ENCODE results near the gene GLMN. TPM values are rescaled to one million over a fixed set of nuclear protein-coding genes. Genes with fewer than 3 reads are reported as not detected.

Gene GLMN
- polyA plus RNA-seq, 1 of the 3 experiments (the other 2 are of a cell fraction): 2.3 TPM

- no peak for TF ChIP-seq GATA2 (CRISPR knock-in tag; IDR thresholded peaks at IDR 0.05)
- TF ChIP-seq RXRA (IDR thresholded peaks at IDR 0.05; ENCODE audit: borderline replicate concordance, low read depth): no peak
- no peak for TF ChIP-seq RAD21 (IDR thresholded peaks at IDR 0.05; ENCODE audit: low read length)
- no peak for TF ChIP-seq TAF1 (IDR thresholded peaks at IDR 0.05; ENCODE audit: borderline replicate concordance, low read depth, low read length)
- TF ChIP-seq ZBTB33 (IDR thresholded peaks at IDR 0.05; ENCODE audit: borderline replicate concordance, low read depth): no peak
- no peak for TF ChIP-seq REST (IDR thresholded peaks at IDR 0.05; ENCODE audit: low read depth, low read length)
- TF ChIP-seq MEF2A (IDR thresholded peaks at IDR 0.05; ENCODE audit: borderline replicate concordance, low read depth): no peak
- TF ChIP-seq IRF3 (IDR thresholded peaks at IDR 0.05; ENCODE audit: low read depth, low read length): no peak
- TF ChIP-seq USF2 (IDR thresholded peaks at IDR 0.05; ENCODE audit: borderline replicate concordance, low read depth, low read length): no peak
- no peak for TF ChIP-seq USF1 (IDR thresholded peaks at IDR 0.05; ENCODE audit: borderline replicate concordance, low read depth)
- TF ChIP-seq NRF1 (IDR thresholded peaks at IDR 0.05; ENCODE audit: low read depth, low read length): no peak
- no peak for TF ChIP-seq SIN3A (IDR thresholded peaks at IDR 0.05; ENCODE audit: borderline replicate concordance, low read depth, low read length)
- no peak for TF ChIP-seq FOXJ3 (CRISPR knock-in tag; IDR thresholded peaks at IDR 0.05)
- TF ChIP-seq RCOR1 (IDR thresholded peaks at IDR 0.05; ENCODE audit: low read length): no peak
- no peak for TF ChIP-seq TEAD4 (IDR thresholded peaks at IDR 0.05; ENCODE audit: borderline replicate concordance, insufficient read depth)
- no peak for TF ChIP-seq FOXM1 (IDR thresholded peaks at IDR 0.05; ENCODE audit: low read depth)
- TF ChIP-seq PBX3 (IDR thresholded peaks at IDR 0.05): no peak
- H2AFZ ChIP-seq (ENCODE audit: low read depth): no peak overlapping the region
- H4K20me1 ChIP-seq (ENCODE audit: insufficient read depth): no peaks in the 10 kb centered on the region
- H3K27ac ChIP-seq (ENCODE audit: low read depth in 2 of 2, low read length in 1 of 2): no peak overlapping the region
- no peak overlapping the region for H3K4me2 ChIP-seq
- no peaks in the 10 kb centered on the region for H3K9me3 ChIP-seq
- peaks cover 0 to 3% of the 10 kb centered on the region in 2 experiments; a peak in 1 of 4 replicates for H3K4me1 ChIP-seq (ENCODE audit: control insufficient read depth in 1 of 2, insufficient read depth in 2 of 2, low read depth in 1 of 2, low read length in 1 of 2)
- H3K79me2 ChIP-seq (ENCODE audit: insufficient read depth): no peaks in the 10 kb centered on the region
- no peaks in the 10 kb centered on the region for H3F3A ChIP-seq (replicated peaks; ENCODE audit: insufficient read depth)
- H3K27me3 ChIP-seq (ENCODE audit: insufficient read depth): no peaks in the 10 kb centered on the region
- POLR2A ChIA-PET: no interaction called here
- CTCF ChIA-PET: interaction anchor here (1.1 kb wide), 1 partner anchor 11 kb away, joined by 5 read pairs; no protein-coding TSS in a partner anchor
- WGBS (ENCODE audit: low lambda C conversion rate): 44% methylated on average over 3 of the region's 3 CpGs
- DNase-seq: no peak
- H3K9me2 ChIP-seq: no peaks in the 10 kb centered on the region
- no peak overlapping the region for H3K9ac ChIP-seq
- H3K4me3 ChIP-seq (ENCODE audit: low read depth in 2 of 2, low read length in 1 of 2): no peak overlapping the region
- no peaks in the 10 kb centered on the region for H3K36me3 ChIP-seq (replicated peaks in 1 of 2; ENCODE audit: control insufficient read depth in 1 of 2, insufficient read depth in 2 of 2, low read length in 1 of 2)
Observed at GRCh38 chr1:92228401-92228800, 70.4 kb downstream of the GLMN start.

Measured in SK-N-SH (cell line).